Right lobe of liver (tissue), 4 donors: Measurements from ENCODE around the gene OLFM2.

ENCODE experiments used
- CTCF ChIP-seq, 4 donors: fragments of 200-600 bp in 3 of 4; fragments of 450-650 bp in 1 of 4; IDR thresholded peaks; one replicate each; pipeline versions ENCODE4 v1.5.1 to v1.8.0; 2016 to 2022; ENCODE audit warnings: antibody characterized with exemption in 4 of 4, mild to moderate bottlenecking in 2 of 4
- POLR2A ChIP-seq: fragments of 450-650 bp; IDR thresholded peaks from one replicate; pipeline ENCODE4 v1.6.1; 2017; ENCODE audit warnings: antibody characterized with exemption, mild to moderate bottlenecking
- donor health status: DM: no; HTN: no; CAD: no.
- donor health status: DM: no; HTN: no; CAD: no.
- donor health status: DM: no; HTN: yes; CAD: no.

- TF ChIP-seq CTCF (IDR thresholded peaks at IDR 0.05) (no peak), POLR2A (no peak)
Measured at GRCh38 chr19:9923440-9923839, 12.9 kb downstream of the OLFM2 start.
